Measurements from ENCODE around the gene MYO5B.
"Not testable (repeated sequence)": the region's sequence is repeated elsewhere in the genome, so short reads cannot be mapped to it uniquely, and the experiment has no call there.

The MYO5B gene

GRCh38 chr18:49850636-49851035 is 344.3 kb downstream of the MYO5B start:
- DNase-seq: no peak

GRCh38 chr18:49849331-49850217 is 345.4 kb downstream of the MYO5B start:
- DNase-seq: peak; percentile 17

- no peak for DNase-seq
Observed at GRCh38 chr18:49848115-49848514, 346.8 kb downstream of the MYO5B start.

GRCh38 chr18:49847524-49847923 is 347.4 kb downstream of the MYO5B start:
- DNase-seq: no peak

- no peak for DNase-seq
Observed at GRCh38 chr18:49846718-49847470, 348.1 kb downstream of the MYO5B start.

DNA sequence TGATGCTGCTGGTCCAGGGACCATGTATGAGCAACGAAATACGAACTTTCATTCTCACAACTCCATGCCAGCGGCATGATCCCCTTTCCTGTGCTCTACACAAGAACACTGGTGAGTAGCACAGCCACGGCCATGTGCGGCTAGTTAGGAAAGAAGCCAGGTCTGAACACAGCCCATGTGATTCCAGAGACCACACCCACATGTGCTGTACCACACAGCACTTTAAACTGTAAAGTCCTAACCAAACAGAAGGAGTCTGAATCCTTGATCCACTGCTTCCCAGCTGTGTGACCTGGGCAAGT is 348.6 kb downstream of the MYO5B start:
- DNase-seq: no peak

DNA sequence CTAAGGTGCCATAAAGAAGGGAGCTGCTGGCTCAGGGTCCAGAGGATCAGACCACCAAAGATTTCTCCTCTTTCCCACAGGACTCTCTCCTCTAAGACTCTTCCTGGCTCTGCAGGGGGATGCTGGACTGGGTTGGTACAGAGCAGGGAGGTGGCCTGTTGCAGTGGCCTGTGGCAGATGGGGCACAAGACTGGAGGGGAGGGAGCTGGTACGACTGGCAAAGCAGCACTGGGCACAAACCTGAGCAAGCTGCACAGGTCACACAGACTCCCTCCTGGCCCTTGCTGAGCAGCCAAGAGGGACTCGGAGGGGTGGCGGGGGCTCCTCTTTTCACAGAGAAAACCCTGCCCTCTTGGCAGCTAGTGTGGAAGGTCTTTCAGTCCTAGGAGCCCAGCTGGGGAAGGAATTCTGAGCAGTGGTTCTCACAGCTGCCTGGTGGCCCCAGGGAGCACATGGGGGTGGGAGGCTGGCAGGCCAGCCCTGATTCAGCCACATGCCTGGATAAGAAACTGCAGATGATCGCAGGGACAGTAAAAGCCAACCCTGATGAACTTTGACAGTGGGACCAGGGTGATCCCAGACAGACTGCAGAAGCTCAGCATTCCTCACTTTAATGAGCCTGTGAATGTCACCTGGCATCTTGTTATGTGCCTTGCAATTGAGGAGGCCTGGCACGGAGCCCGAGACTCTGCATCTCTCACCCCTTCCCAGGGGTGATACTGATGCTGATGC is 349.2 kb downstream of the MYO5B start:
- no peak for DNase-seq

DNA sequence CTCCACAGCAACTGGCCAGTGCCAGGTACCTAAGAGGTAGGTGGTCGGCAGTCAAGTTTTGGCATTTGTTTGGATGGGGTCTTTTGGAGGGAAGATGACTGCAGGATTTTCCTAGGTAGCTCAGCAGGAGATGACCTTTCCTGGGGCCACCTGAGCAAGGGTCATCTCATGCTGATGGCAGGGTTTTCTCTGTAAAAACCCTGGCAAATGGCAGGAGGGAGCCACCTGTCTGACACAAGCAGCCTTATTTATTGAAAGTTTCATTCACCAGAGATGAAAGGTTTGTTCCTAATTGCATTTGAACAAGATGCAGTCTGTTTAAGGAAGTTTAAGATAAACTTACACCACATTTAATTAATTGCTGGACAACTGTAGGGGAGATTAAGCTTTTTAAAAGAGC is 350.0 kb downstream of the MYO5B start:
- no peak for DNase-seq

GRCh38 chr18:49843778-49844625 is 350.9 kb downstream of the MYO5B start:
- no peak for DNase-seq

DNA sequence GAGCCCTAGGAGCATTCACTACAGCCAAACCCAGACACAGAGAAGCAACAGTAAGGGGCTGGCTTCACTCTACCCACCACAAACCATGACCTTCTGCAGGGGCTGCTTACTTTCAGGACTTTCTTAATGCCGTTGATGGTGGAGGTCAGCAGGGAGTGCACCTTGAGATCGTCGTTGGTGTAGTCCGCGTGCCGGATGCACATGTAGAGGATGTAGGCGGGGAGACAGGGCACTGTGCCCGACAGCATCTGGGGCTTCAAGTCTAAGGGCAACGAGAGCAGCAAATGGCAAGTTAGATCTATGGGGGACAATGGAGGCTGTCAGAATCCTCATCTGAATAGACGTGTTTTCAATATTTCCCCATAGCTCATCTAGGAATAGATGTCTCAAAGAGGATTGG is 351.8 kb downstream of the MYO5B start:
- DNase-seq: no peak

GRCh38 chr18:49842656-49843055 is 352.3 kb downstream of the MYO5B start:
- DNase-seq: no peak

DNA sequence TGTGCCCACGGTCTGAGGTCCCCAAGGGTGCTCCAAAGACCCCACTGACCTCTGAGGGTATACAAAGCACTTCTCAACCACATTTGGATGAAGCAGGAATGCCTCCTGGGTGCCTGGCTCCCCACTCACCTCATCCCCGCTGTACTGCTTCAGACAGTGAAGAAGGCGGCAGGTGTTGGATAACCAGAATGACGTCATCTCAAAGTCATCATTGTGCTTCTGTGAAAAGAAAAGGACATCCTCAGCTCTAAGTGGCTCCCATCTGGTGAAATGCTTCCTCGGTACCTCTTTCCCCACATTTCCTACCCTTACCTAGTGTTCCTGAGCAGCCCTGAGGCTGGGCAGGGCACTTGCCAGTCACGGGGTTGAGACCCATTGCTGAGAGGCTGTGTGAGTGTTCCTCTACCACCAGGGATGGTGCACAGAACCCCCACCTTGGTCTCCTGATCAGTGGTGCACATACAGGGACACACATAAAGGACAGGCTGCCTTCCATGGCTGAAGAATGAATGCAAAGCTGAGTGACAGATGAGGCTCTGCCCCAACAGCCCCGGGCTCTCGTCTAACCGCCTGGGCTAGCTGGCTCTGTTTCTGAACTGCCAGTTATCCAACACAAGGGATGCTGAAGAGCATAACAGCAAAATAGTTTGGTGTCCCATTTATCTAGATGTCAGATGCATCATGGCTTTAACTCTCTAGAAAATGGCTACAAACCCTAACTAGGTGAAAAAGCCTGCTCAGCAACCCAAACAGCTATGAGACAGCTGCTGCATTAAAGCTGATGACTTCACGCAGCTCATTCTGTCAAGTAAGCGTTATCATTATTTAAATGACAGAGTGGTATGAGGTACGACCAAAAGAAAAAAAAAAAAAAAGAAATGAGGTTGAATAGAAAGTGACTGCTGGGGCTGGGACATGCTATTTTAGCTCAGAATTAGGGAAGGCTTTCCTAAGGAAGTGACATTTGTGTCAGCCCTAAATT is 353.4 kb downstream of the MYO5B start:
- DNase-seq: no peak

- DNase-seq: no peak
Observed at GRCh38 chr18:49839012-49839411, 355.9 kb downstream of the MYO5B start.

- DNase-seq: no peak
Observed at GRCh38 chr18:49838381-49838780, 356.6 kb downstream of the MYO5B start.

DNA sequence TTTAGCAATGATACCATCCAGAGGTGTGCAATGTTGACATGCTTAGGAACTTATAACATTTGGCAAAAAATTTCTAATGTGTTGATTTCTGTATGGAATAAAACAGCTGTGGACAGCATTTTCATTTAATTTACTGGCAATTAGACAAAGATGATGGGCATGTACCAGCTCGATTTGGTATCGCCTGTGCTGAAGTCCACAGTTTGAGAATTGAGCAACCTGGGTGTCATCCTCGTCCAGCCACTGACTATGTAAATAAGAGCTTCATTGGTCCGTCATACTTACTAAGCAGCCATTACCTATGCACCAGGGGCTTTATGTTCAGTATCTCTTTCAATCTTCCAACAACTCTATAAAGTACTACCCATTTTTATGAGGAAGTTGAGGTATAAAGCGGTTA is 357.1 kb downstream of the MYO5B start:
- DNase-seq: no peak

- DNase-seq: not testable (repeated sequence)
Observed at GRCh38 chr18:49837316-49837835, 357.6 kb downstream of the MYO5B start.

GRCh38 chr18:49835405-49835804 is 359.5 kb downstream of the MYO5B start:
- no peak for DNase-seq

- no peak for DNase-seq
Observed at GRCh38 chr18:49834258-49834657, 360.7 kb downstream of the MYO5B start.

DNA sequence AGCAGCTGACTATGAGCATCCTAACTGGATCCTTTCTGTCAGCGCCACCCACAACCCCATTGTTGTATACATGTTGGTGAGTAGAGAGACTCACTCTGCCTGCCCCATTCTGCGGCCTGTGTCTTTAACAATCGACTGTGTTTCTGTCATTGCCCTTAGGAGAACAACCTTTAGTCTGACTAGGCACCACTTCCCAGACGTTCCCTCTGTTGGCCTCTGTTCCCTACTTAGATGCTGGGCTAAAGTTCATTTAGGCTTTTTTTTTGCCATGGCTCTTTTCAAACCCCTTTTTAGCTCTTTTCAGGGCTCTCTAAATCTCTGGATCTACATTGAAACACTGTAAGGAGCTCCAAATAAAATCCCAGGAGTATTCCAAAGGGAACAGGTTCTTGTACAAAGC is 361.1 kb downstream of the MYO5B start:
- no peak for DNase-seq

DNA sequence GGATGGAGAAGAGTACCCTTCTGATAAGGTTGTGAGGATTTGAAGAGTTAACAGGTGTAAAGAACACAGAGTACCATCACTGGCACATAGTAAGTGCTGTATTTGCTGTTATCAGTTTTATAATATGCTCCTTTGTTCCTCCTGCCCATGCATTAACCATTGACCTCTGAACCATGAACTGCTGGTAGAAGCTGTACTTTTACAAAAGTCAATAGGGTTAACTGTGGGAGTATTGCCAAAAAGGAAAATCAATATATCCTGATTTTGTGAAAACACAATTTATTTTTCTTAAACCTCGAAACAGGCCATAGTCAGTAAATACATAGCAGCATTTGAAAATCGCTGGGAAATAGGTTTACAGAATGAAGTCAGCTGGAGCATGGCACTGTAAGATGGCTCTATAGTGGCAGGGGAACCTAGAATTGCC is 362.7 kb downstream of the MYO5B start:
- no peak for DNase-seq

GRCh38 chr18:49827996-49828395 is 367.0 kb downstream of the MYO5B start:
- no peak for DNase-seq
